Stimulated activated CD8-positive, alpha-beta memory T cell treated with anti-CD3 and anti-CD28 coated beads, Interleukin-15, amount 100 ng/mL, for 24 hours (primary cell): ENCODE data around the gene PTPN2.

Experiments used
- DNase-seq: peaks from one replicate; pipeline ENCODE4 v3.0.0-alpha.2; 2020; ENCODE audit warnings: low read depth

Gene PTPN2

GRCh38 chr18:12744103-12744502 lies 139.9 kb downstream of the PTPN2 start:
- no peak for DNase-seq

DNA sequence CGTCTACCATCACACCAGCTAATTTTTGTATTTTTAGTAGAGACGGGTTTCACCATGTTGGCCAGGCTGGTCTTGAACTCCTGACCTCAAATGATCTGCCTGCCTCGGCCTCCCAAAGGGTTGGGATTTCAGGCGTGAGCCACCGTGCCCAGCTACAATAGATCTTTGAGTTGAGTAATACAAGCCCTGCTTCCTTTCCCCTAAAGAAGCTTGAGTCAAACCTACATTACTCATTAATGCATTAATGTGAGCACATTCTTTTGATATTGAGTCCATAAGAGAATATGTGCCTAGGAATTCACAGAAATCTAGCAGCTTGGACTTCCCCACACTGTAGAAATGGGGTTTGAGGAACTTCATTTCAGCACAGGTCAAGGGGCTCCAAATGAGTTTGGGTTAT lies 141.6 kb downstream of the PTPN2 start:
- no peak for DNase-seq
